OCI-LY7 (cell line): ENCODE results near the gene TRIM41. TPM values are rescaled to one million over a fixed set of nuclear protein-coding genes. Genes with fewer than 3 reads are reported as not detected.
A peak's percentile ranks its signal among the peaks of the same experiment; 100 is the strongest.
"Not testable (repeated sequence)": the region's sequence is repeated elsewhere in the genome, so short reads cannot be mapped to it uniquely, and the experiment has no call there.

ENCODE experiments used
- BruUV-seq: library from RNA; stranded (reverse); fragments of 400-500 nt; replicated peaks from 2 replicates; lab custom pipeline; 2021; lab: Mats Ljungman, UMichigan
- CTCF ChIA-PET: fragments of 300-600 bp; sonication (Branson Sonifier 250); formaldehyde crosslinking; loops from one replicate; lab custom pipeline; 2022; ENCODE audit warnings: antibody characterized with exemption; ENCODE audit not compliant: unreplicated experiment; lab: Charles Lee
- POLR2A ChIA-PET: fragments of 300-600 bp; sonication (Branson Sonifier 250); formaldehyde crosslinking; loops from one replicate; lab custom pipeline; 2022; ENCODE audit warnings: antibody characterized with exemption; lab: Charles Lee
- DNase-seq: peaks from one replicate; pipeline ENCODE4 v3.0.0-alpha.2; 2015; ENCODE audit warnings: low spot score
- H2AFZ ChIP-seq: fragments of 200-600 bp; sonication (generic), shearing (Covaris generic); 2 replicates; pipeline ENCODE4 v1.6.1; 2014; ENCODE audit warnings: mild to moderate bottlenecking, antibody characterized with exemption, low read length, moderate library complexity
- H3K27ac ChIP-seq: fragments of 200-600 bp; sonication (generic); 2 replicates; pipeline ENCODE4 v1.5.1; 2014; ENCODE audit warnings: mixed run types, low read depth, mild to moderate bottlenecking, moderate library complexity, low read length, inconsistent platforms; ENCODE audit not compliant: poor library complexity, severe bottlenecking
- H3K36me3 ChIP-seq: fragments of 200-600 bp; sonication (generic); 2 replicates; pipeline ENCODE4 v1.6.1; 2014; ENCODE audit warnings: mild to moderate bottlenecking, antibody characterized with exemption, low read length, moderate library complexity, mixed read lengths; ENCODE audit not compliant: insufficient read depth
- H3K4me1 ChIP-seq: fragments of 200-600 bp; sonication (generic); 2 replicates; pipeline ENCODE4 v1.5.1; 2014; ENCODE audit warnings: mild to moderate bottlenecking, low read length; ENCODE audit not compliant: insufficient read depth, poor library complexity, severe bottlenecking
- H3K4me2 ChIP-seq: fragments of 200-600 bp; sonication (generic); 2 replicates; pipeline ENCODE4 v1.6.1; 2014; ENCODE audit warnings: mild to moderate bottlenecking, low read length
- H3K4me3 ChIP-seq: fragments of 200-600 bp; sonication (generic); 2 replicates; pipeline ENCODE4 v1.5.1; 2014; ENCODE audit warnings: mild to moderate bottlenecking, low read depth, low read length; ENCODE audit not compliant: poor library complexity, severe bottlenecking
- H3K79me2 ChIP-seq: fragments of 200-600 bp; sonication (generic); 2 replicates; pipeline ENCODE4 v1.6.1; 2016; ENCODE audit warnings: low read depth, mild to moderate bottlenecking, low read length, moderate library complexity, mixed read lengths; ENCODE audit not compliant: insufficient read depth
- H3K9me2 ChIP-seq: fragments of 200-600 bp; sonication (generic); 2 replicates; pipeline ENCODE4 v1.6.1; 2016; ENCODE audit warnings: mild to moderate bottlenecking, low read length, mixed read lengths; ENCODE audit not compliant: insufficient read depth
- H3K9me3 ChIP-seq: fragments of 200-600 bp; sonication (generic); 2 replicates; pipeline ENCODE4 v1.6.1; 2014; ENCODE audit warnings: mild to moderate bottlenecking, mixed run types, low read length, mixed read lengths
- H4K20me1 ChIP-seq: fragments of 200-600 bp; sonication (generic); 2 replicates; pipeline ENCODE4 v1.6.1; 2014; ENCODE audit warnings: mild to moderate bottlenecking, antibody characterized with exemption, low read length, moderate library complexity, mixed read lengths; ENCODE audit not compliant: insufficient read depth
- CTCF ChIP-seq: fragments of 200-600 bp; sonication (generic); conservative IDR thresholded peaks from 2 replicates; pipeline ENCODE4 v1.5.1; 2014; ENCODE audit warnings: mild to moderate bottlenecking, antibody characterized with exemption, low read length, moderate library complexity, mixed read lengths
- EZH2phosphoT487 ChIP-seq: fragments of 200-600 bp; sonication (generic); IDR thresholded peaks from 2 replicates; pipeline ENCODE4 v1.6.1; 2018; ENCODE audit warnings: low read depth, borderline replicate concordance, mild to moderate bottlenecking, mixed run types, antibody characterized with exemption, low read length, moderate library complexity, mixed read lengths
- intact Hi-C: fragments of 100-400 bp; cut with micrococcal nuclease; formaldehyde crosslinking; loops from one replicate; pipeline ENCODE4 v1.10.0; 2022; ENCODE audit not compliant: unreplicated experiment
- total RNA-seq, 2 experiments: library from RNA; depleted of rRNA in 1 of 2; stranded (reverse); fragments of >200 nt in 1 of 2; shearing (Covaris generic) in 1 of 2; gene quantifications; 2 replicates each; pipeline ENCODE4 v1.2.3, GENCODE V29; 2014 to 2022

TRIM41 gene
- total RNA-seq, 2 experiments from 2014 or later, result 30.2 to 73.4 TPM

GRCh38 chr5:181176254-181176952 is 46.7 kb upstream of the TRIM41 start:
- H3K4me2 ChIP-seq, result no peak overlapping the region
- H3K4me1 ChIP-seq, result peaks cover 12% of the 10 kb centered on the region
- H3K9me2 ChIP-seq, result no peaks in the 10 kb centered on the region
- intact Hi-C loops, result no loop called here
- POLR2A ChIA-PET, result interaction anchor here (0.8 kb wide), 1 partner anchor 8 kb away, joined by 3 read pairs; no protein-coding TSS in a partner anchor
- no peak overlapping the region for H3K27ac ChIP-seq
- CTCF ChIA-PET, result no interaction called here
- no peaks in the 10 kb centered on the region for H3K36me3 ChIP-seq
- TF ChIP-seq CTCF, result no peak
- TF ChIP-seq EZH2phosphoT487, result no peak
- H3K4me3 ChIP-seq, result no peak overlapping the region
- no TSS peak for BruUV-seq
- no peaks in the 10 kb centered on the region for H4K20me1 ChIP-seq
- no peak overlapping the region for H2AFZ ChIP-seq
- no peak for DNase-seq
- peaks cover 8% of the 10 kb centered on the region; the same call in 1 of the 2 replicates for H3K79me2 ChIP-seq
- no peaks in the 10 kb centered on the region for H3K9me3 ChIP-seq

GRCh38 chr5:181177559-181177958 is 45.5 kb upstream of the TRIM41 start:
- POLR2A ChIA-PET, result interaction anchor here (0.6 kb wide), 1 partner anchor 374 kb away, joined by 3 read pairs; no protein-coding TSS in a partner anchor
- CTCF ChIA-PET, intact Hi-C loops: not testable (repeated sequence)

GRCh38 chr5:181181650-181182565 is 41.2 kb upstream of the TRIM41 start:
- peak; percentile 87 for DNase-seq
- ChIA-PET POLR2A (interaction anchor here (1.0 kb wide), 1 partner anchor 12 kb away, joined by 4 read pairs; no protein-coding TSS in a partner anchor), CTCF (interaction anchor here (1.2 kb wide), 1 partner anchor 9 kb away, joined by 6 read pairs; no protein-coding TSS in a partner anchor)
- Histone ChIP-seq H3K9me3 (no peaks in the 10 kb centered on the region), H3K36me3 (no peaks in the 10 kb centered on the region), H2AFZ (peak overlapping the region; percentile 41; the same call in 1 of the 2 replicates), H3K27ac (no peak overlapping the region), H4K20me1 (no peaks in the 10 kb centered on the region), H3K9me2 (no peaks in the 10 kb centered on the region), H3K4me3 (no peak overlapping the region), H3K4me2 (peak overlapping the region; percentile 36), H3K79me2 (no peaks in the 10 kb centered on the region), H3K4me1 (peaks cover 28% of the 10 kb centered on the region)
- intact Hi-C loops, result no loop called here
- BruUV-seq, result no TSS peak
- no peak for TF ChIP-seq EZH2phosphoT487
- TF ChIP-seq CTCF, result peak; percentile 93

More at GRCh38 chr5:181177559-181177958, 45.5 kb upstream of the TRIM41 start:
- H3K9me2 ChIP-seq, H2AFZ ChIP-seq, H3K27ac ChIP-seq, H3K9me3 ChIP-seq, H3K4me1 ChIP-seq, H4K20me1 ChIP-seq, H3K4me2 ChIP-seq, H3K4me3 ChIP-seq, DNase-seq, H3K36me3 ChIP-seq, H3K79me2 ChIP-seq, BruUV-seq: not testable (repeated sequence)
